CD14-positive monocyte (primary cell): ENCODE data around the gene AKR1C3. TPM values are rescaled to one million over a fixed set of nuclear protein-coding genes. Genes with fewer than 3 reads are reported as not detected.

Experiments used
- DNase-seq, 3 donors: peaks; one replicate each; pipeline ENCODE4 v3.0.0-alpha.2; 2011 to 2022
- H2AFZ ChIP-seq: 2 replicates; pipeline ENCODE4 v1.6.0; 2012; ENCODE audit warnings: mild to moderate bottlenecking, low read depth, low read length, inconsistent platforms; ENCODE audit not compliant: insufficient read depth, poor library complexity, severe bottlenecking
- H3K27ac ChIP-seq, 2 donors: 1 replicate in 1 of 2; 2 replicates in 1 of 2; pipeline ENCODE4 v1.5.1; 2012 to 2013; ENCODE audit warnings: low read length in 2 of 2, control low read depth in 1 of 2, inconsistent platforms in 1 of 2, low read depth in 1 of 2, mild to moderate bottlenecking in 1 of 2
- H3K27me3 ChIP-seq, 2 donors: one replicate each; pipeline versions ENCODE4 v1.6.0 to v1.6.1; 2011 to 2013; ENCODE audit warnings: low read length in 2 of 2; ENCODE audit not compliant: control insufficient read depth in 2 of 2, insufficient read depth in 2 of 2
- H3K36me3 ChIP-seq, 2 donors: replicated peaks in 1 of 2; 1 replicate in 1 of 2; 2 replicates in 1 of 2; pipeline versions ENCODE4 v1.5.1 to v1.6.1; 2012 to 2013; ENCODE audit warnings: low read length in 2 of 2, control low read depth in 1 of 2, inconsistent platforms in 1 of 2, mild to moderate bottlenecking in 1 of 2; ENCODE audit not compliant: insufficient read depth in 2 of 2, control insufficient read depth in 1 of 2
- H3K4me1 ChIP-seq, 2 donors: 1 replicate in 1 of 2; 2 replicates in 1 of 2; pipeline versions ENCODE4 v1.5.1 to v1.6.1; 2012 to 2013; ENCODE audit warnings: low read length in 2 of 2, control low read depth in 1 of 2, inconsistent platforms in 1 of 2, mild to moderate bottlenecking in 1 of 2, moderate library complexity in 1 of 2; ENCODE audit not compliant: insufficient read depth in 2 of 2, control insufficient read depth in 1 of 2
- H3K4me2 ChIP-seq: replicated peaks from 2 replicates; pipeline ENCODE3; 2012; ENCODE audit warnings: low read length, moderate library complexity, mild to moderate bottlenecking; ENCODE audit not compliant: poor library complexity, severe bottlenecking; ENCODE audit errors: extremely low read depth
- H3K4me3 ChIP-seq, 3 experiments: fragments of 200-600 bp in 1 of 3; sonication (generic) in 1 of 3; replicated peaks in 1 of 3; 1 replicate in 2 of 3; 2 replicates in 1 of 3; pipeline ENCODE4 v1.5.1; 2011 to 2013; ENCODE audit warnings: low read length in 3 of 3, mild to moderate bottlenecking in 3 of 3, control low read depth in 2 of 3, low read depth in 2 of 3, inconsistent platforms in 1 of 3, moderate library complexity in 1 of 3
- H3K79me2 ChIP-seq: 2 replicates; pipeline ENCODE4 v1.6.0; 2012; ENCODE audit warnings: mild to moderate bottlenecking, control low read depth, inconsistent platforms, low read length, moderate library complexity; ENCODE audit not compliant: insufficient read depth
- H3K9ac ChIP-seq: 2 replicates; pipeline ENCODE4 v1.6.0; 2017; ENCODE audit warnings: low read length, mild to moderate bottlenecking; ENCODE audit not compliant: insufficient read depth, poor library complexity, severe bottlenecking
- H3K9me3 ChIP-seq, 2 donors: replicated peaks in 1 of 2; 1 replicate in 1 of 2; 2 replicates in 1 of 2; pipeline versions ENCODE4 v1.5.1 to v1.6.1; 2012 to 2013; ENCODE audit warnings: low read length in 2 of 2, control low read depth in 1 of 2; ENCODE audit not compliant: control insufficient read depth in 1 of 2, insufficient read depth in 1 of 2
- H4K20me1 ChIP-seq: 2 replicates; pipeline ENCODE4 v1.6.0; 2012; ENCODE audit warnings: mild to moderate bottlenecking, low read length, control low read depth, moderate library complexity; ENCODE audit not compliant: insufficient read depth
- H3K27ac Mint-ChIP-seq, 7 donors: one replicate each; pipeline ENCODE4 v1.8.0; 2020; ENCODE audit warnings: mild to moderate bottlenecking in 7 of 7, mixed read lengths in 7 of 7, moderate library complexity in 6 of 7, inconsistent platforms in 2 of 7
- H3K27me3 Mint-ChIP-seq, 3 donors: one replicate each; pipeline ENCODE4 v1.8.0; 2021 to 2022; ENCODE audit warnings: low read depth in 3 of 3, mild to moderate bottlenecking in 3 of 3, mixed read lengths in 3 of 3, moderate library complexity in 3 of 3, inconsistent platforms in 1 of 3
- H3K36me3 Mint-ChIP-seq, 2 donors: one replicate each; pipeline ENCODE4 v1.8.0; 2020; ENCODE audit warnings: mixed read lengths in 2 of 2, inconsistent platforms in 1 of 2, mild to moderate bottlenecking in 1 of 2
- H3K4me1 Mint-ChIP-seq: one replicate; pipeline ENCODE4 v1.8.0; 2020; ENCODE audit warnings: mild to moderate bottlenecking, mixed read lengths
- H3K4me3 Mint-ChIP-seq, 2 donors: one replicate each; pipeline ENCODE4 v1.8.0; 2020; ENCODE audit warnings: mild to moderate bottlenecking in 2 of 2, mixed read lengths in 2 of 2, moderate library complexity in 1 of 2
- H3K9me3 Mint-ChIP-seq, 7 donors: one replicate each; pipeline ENCODE4 v1.8.0; 2020 to 2022; ENCODE audit warnings: mixed read lengths in 7 of 7, mild to moderate bottlenecking in 6 of 7, moderate library complexity in 6 of 7, inconsistent platforms in 2 of 7
- WGBS: methylation state at CpG from one replicate; pipeline ENCODE4 v1.1.5; 2013; ENCODE audit warnings: missing lambda C conversion rate; ENCODE audit not compliant: insufficient coverage; 5-methylcytosine and 5-hydroxymethylcytosine counted together
- intact Hi-C, 2 donors: fragments of 100-400 bp; cut with micrococcal nuclease; formaldehyde crosslinking; loops; one replicate each; pipeline versions ENCODE4 v1.15.0 to v1.15.1; 2023
- polyA plus RNA-seq, 3 donors: library from polyadenylated mRNA; depleted of rRNA in 1 of 3; unstranded in 2 of 3; stranded (reverse) in 1 of 3; fragments of 300-500 nt in 2 of 3; fragments of >200 nt in 1 of 3; fragmentation: Illumina TruSeq in 2 of 3; gene quantifications; 1 replicate in 2 of 3; 2 replicates in 1 of 3; pipeline ENCODE4 v1.2.3, GENCODE V29; 2012 to 2021
- TF ChIP-seq, protein P1 (sequence below): fragments of 200-600 bp; IDR thresholded peaks from one replicate; pipeline ENCODE4 v1.8.0; 2022; ENCODE audit warnings: antibody characterized with exemption, mild to moderate bottlenecking

AKR1C3 gene
- polyA plus RNA-seq, 3 donors: 1.1 to 2.4 (median 1.9) TPM

DNA sequence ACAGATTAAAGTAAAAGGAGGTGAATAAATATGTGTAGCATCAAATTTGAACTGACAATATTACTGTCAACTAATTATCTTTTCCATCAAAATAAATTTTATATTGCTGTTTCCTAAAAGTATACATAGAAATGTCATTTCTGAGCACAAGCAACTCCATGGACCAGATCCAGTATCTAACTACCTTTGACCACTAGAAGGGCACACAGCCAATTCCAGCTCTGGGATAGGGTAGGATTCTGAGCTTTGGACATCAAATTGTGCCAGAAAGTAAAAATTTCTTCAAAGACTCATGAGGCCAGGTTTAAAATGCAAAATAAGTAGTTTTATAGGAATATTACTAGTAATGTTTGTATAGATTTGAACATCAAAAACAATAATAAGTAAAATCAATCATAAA is 29.7 kb downstream of the AKR1C3 start:
- no peak overlapping the region for H3K4me3 Mint-ChIP-seq
- no peak overlapping the region for H3K4me3 ChIP-seq
- no peak overlapping the region for H2AFZ ChIP-seq
- no peak overlapping the region for H3K27ac Mint-ChIP-seq
- no peaks in the 10 kb centered on the region for H3K27me3 Mint-ChIP-seq
- H3K9me3 Mint-ChIP-seq: peaks cover 8 to 19% (median 14%) of the 10 kb centered on the region in 7 donors
- no peak overlapping the region for H3K27ac ChIP-seq
- intact Hi-C loops: no loop called here
- TF ChIP-seq, protein P1, sequence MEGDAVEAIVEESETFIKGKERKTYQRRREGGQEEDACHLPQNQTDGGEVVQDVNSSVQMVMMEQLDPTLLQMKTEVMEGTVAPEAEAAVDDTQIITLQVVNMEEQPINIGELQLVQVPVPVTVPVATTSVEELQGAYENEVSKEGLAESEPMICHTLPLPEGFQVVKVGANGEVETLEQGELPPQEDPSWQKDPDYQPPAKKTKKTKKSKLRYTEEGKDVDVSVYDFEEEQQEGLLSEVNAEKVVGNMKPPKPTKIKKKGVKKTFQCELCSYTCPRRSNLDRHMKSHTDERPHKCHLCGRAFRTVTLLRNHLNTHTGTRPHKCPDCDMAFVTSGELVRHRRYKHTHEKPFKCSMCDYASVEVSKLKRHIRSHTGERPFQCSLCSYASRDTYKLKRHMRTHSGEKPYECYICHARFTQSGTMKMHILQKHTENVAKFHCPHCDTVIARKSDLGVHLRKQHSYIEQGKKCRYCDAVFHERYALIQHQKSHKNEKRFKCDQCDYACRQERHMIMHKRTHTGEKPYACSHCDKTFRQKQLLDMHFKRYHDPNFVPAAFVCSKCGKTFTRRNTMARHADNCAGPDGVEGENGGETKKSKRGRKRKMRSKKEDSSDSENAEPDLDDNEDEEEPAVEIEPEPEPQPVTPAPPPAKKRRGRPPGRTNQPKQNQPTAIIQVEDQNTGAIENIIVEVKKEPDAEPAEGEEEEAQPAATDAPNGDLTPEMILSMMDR: no peak
- no peak overlapping the region for H3K4me2 ChIP-seq
- H3K9ac ChIP-seq: no peak overlapping the region
- no peaks in the 10 kb centered on the region for H3K27me3 ChIP-seq
- no peaks in the 10 kb centered on the region for H3K4me1 ChIP-seq
- DNase-seq: no peak
- H3K36me3 ChIP-seq: no peaks in the 10 kb centered on the region
- H3K79me2 ChIP-seq: no peaks in the 10 kb centered on the region
- peaks cover 0 to 14% of the 10 kb centered on the region in 2 donors for H3K9me3 ChIP-seq
- no peaks in the 10 kb centered on the region for H3K36me3 Mint-ChIP-seq
- H4K20me1 ChIP-seq: no peaks in the 10 kb centered on the region
- H3K4me1 Mint-ChIP-seq: no peaks in the 10 kb centered on the region

DNA sequence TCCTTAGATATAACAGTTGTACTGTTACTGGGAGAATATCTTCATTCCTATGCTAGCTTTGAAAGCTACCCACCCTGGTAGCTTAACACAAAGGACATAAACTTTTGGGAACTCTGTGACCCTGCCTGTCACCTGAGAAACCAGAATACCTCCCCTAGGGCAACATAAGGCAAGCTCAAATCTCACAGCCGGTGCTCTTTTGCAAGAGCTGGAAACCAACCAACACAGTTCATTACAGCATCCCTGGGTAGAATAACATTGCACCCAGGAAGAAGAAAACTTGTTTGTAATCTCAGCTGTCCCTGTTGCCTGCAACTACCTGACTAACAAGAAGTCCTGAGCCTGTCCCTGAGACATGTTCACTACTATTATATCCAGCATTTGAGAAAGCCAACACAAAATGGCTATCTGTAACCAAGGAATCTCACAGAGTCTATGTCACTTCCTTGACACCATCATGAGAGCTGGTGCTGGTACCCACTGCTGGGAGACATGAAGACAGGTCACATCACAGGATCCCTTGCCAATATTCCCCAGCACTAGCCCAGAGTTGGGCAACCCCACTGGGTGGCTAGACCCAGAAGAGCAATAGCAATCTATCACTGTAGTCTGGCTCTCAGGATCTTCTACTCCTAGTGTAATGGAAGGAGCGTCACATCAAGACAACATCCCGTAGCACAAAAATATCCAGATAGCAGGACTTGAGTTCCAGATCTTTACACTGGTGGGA is 31.3 kb downstream of the AKR1C3 start:
- no peak for DNase-seq
- Mint-ChIP-seq H3K9me3 (peaks cover 8 to 22% (median 15%) of the 10 kb centered on the region in 7 donors), H3K27me3 (no peaks in the 10 kb centered on the region), H3K36me3 (no peaks in the 10 kb centered on the region), H3K4me3 (no peak overlapping the region), H3K27ac (peak overlapping the region in 1 of 7 donors; percentile 79), H3K4me1 (no peaks in the 10 kb centered on the region)
- Histone ChIP-seq H3K4me1 (no peaks in the 10 kb centered on the region), H3K9me3 (peaks cover 0 to 10% of the 10 kb centered on the region in 2 donors), H2AFZ (no peak overlapping the region), H3K27ac (no peak overlapping the region), H3K36me3 (no peaks in the 10 kb centered on the region), H3K79me2 (no peaks in the 10 kb centered on the region), H3K9ac (no peak overlapping the region), H3K4me3 (no peak overlapping the region), H3K27me3 (no peaks in the 10 kb centered on the region), H4K20me1 (no peaks in the 10 kb centered on the region), H3K4me2 (no peak overlapping the region)
- TF ChIP-seq, protein P1: no peak
- 92% methylated on average over 1 of the region's 3 CpGs for WGBS
- intact Hi-C loops: no loop called here
